Stimulated activated naive CD8-positive, alpha-beta T cell treated with anti-CD3 and anti-CD28 coated beads, Interleukin-15, Interleukin-2, amounts not matched to agents 100 U/mL and 50 U/mL, for 24 hours (primary cell): ENCODE measurements around the gene KICS2.

ENCODE experiments used
- ATAC-seq: fragments of 150-1000 bp; cut with Tn5 transposase; one replicate; pipeline ENCODE4 v1.10.0; 2021
- DNase-seq: peaks from one replicate; pipeline ENCODE4 v3.0.0; 2021

KICS2 gene

DNA sequence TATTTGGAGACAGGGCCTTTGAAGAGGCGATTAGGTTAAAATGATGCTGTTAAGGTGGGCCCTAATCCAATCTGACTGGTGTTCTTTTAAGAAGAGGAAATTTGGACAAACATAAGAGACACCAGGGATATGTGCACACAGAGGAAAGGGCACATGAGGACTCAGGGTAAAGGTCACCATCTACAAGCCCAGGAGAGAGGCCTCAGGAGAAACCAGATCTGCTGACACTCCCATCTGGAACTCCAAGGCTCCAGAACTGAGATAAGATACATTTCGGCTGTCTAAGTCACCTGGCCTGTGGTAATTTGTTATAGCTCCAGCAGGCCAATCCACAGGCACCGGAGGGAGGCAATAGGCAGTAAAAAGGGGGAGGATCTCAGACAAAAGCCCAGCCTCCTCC lies 48.6 kb downstream of the KICS2 start:
- ATAC-seq (no peak), DNase-seq (no peak)
